Fibroblast of mammary gland (primary cell): Measurements from ENCODE around the gene NUP50.
A peak's percentile ranks its signal among the peaks of the same experiment; 100 is the strongest.

Experiments used
- DNase-seq: peaks from one replicate; pipeline ENCODE4 v3.0.0-alpha.2; 2010; ENCODE audit warnings: low read depth
- H3K4me3 ChIP-seq: 2 replicates; pipeline ENCODE4 v1.5.1; 2011; ENCODE audit warnings: low read depth, mild to moderate bottlenecking, low read length, moderate library complexity; ENCODE audit not compliant: control insufficient read depth
- CTCF ChIP-seq: conservative IDR thresholded peaks from 2 replicates; pipeline ENCODE4 v1.5.1; 2011; ENCODE audit warnings: low read depth, low read length, inconsistent platforms; ENCODE audit not compliant: control insufficient read depth, insufficient read depth

The NUP50 gene

GRCh38 chr22:45181240-45181639 is 17.5 kb downstream of the NUP50 start:
- no peak for DNase-seq
- no peak overlapping the region for H3K4me3 ChIP-seq
- TF ChIP-seq CTCF = no peak

GRCh38 chr22:45181766-45182165 is 18.0 kb downstream of the NUP50 start:
- no peak for TF ChIP-seq CTCF

GRCh38 chr22:45183974-45184373 is 20.2 kb downstream of the NUP50 start:
- TF ChIP-seq CTCF = no peak
- DNase-seq = no peak
- H3K4me3 ChIP-seq = no peak overlapping the region

More at GRCh38 chr22:45181766-45182165, 18.0 kb downstream of the NUP50 start:
- no peak overlapping the region for H3K4me3 ChIP-seq
- DNase-seq = no peak

GRCh38 chr22:45185718-45186514 is 22.2 kb downstream of the NUP50 start:
- peak; percentile 42 for DNase-seq
- no peak for TF ChIP-seq CTCF
- H3K4me3 ChIP-seq = no peak overlapping the region

- no peak for TF ChIP-seq CTCF
- no peak overlapping the region for H3K4me3 ChIP-seq
- DNase-seq = no peak
Observed at GRCh38 chr22:45187891-45188290, 24.2 kb downstream of the NUP50 start.

- DNase-seq = no peak
- H3K4me3 ChIP-seq = no peak overlapping the region
- no peak for TF ChIP-seq CTCF
Observed at GRCh38 chr22:45188779-45189178, 25.1 kb downstream of the NUP50 start.
